ENCODE measurements around the gene CARS1. TPM values are rescaled to one million over a fixed set of nuclear protein-coding genes. Genes with fewer than 3 reads are reported as not detected.

Gene CARS1
- 39.4 TPM for total RNA-seq

DNA sequence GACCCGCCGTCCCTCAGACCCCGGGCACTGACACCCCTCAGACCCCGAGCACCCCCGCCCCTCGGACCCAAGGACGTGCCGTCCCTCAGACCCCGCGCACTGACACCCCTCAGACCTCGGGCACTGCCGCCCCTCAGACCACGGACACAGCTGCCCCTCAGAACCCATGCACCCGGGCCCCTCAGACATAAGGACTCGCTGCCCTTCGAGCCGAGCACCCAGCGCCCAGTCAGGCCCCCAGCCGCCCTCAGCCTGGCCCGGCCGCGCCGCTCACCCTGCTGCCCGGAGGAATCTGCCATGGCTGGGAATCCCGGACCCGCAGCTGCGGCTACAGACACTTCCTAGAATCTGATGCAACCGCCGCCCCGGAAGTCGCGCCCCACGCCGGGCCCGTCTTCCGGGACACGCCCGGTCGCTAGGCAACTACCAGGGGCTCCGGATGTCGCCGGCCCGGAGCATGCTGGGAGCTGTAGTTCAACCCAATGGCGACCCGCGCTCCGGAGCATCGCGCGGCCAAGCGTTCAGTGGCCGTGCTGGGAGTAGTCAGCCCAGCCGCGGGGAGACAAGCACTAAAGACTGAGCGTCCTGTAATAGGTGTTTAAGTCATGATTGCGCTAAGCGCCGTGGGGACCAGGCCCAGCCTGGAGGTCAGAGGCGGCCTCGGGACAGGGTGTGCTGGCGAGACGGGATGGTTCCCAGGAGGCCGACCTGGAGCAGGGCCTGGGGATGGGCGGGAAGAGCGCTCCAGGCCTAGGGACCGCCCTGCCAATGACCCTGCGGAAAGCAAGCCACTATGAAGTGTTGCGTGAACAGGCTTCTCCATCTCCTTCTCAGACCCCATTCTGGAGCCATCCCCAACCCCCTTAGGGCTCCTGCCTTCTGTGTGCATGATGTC lies at the start of gene CARS1:
TSS of gene CARS1 (minus strand) at position 355 of the 895 bp plus-strand sequence. CDS start at position 299, 56 bp downstream.
- ATAC-seq, result peak; percentile 97

- no peak for ATAC-seq
Measured at GRCh38 chr11:3105791-3106735, 48.8 kb upstream of the CARS1 start.

DNA sequence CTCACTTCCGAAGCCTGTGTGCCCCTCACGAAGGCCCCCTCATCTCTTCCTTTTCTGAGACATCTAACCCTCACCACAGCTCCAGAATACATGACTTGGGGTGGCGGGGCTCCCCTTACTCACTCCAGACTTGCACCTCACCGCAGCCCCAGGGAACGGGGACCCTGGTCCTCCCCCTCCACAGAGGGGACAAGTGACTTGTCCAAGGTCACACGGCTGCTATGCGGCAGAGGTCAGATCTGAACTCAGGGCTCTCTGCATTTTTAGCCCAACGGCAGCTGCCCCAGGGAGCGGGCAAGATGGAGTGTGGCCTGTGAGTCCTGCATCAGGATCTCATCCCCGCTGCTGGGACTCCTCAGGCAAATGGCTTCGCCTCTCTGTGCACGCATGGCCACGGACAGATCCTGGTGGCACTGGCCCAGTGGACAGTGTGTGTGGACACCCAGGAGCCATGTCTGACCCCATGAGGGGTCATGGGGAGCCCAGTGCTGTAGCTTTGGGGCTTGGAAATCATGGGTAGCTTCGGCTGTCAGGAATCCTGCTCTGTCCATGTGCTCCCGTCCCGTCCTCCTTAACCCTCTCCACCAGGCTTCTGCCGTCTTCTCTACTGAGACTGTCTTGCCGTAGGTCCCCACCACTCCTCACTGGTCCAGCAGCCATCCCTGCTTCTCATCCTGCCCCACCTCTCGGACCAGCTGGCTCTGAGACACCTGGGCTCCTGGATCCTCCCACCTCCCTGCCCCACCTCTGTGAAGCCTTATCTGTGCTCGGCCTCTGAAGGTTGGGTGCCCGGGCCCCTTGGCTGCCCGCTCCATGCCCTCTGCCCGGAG lies 48.0 kb upstream of the CARS1 start:
- no peak for ATAC-seq

DNA sequence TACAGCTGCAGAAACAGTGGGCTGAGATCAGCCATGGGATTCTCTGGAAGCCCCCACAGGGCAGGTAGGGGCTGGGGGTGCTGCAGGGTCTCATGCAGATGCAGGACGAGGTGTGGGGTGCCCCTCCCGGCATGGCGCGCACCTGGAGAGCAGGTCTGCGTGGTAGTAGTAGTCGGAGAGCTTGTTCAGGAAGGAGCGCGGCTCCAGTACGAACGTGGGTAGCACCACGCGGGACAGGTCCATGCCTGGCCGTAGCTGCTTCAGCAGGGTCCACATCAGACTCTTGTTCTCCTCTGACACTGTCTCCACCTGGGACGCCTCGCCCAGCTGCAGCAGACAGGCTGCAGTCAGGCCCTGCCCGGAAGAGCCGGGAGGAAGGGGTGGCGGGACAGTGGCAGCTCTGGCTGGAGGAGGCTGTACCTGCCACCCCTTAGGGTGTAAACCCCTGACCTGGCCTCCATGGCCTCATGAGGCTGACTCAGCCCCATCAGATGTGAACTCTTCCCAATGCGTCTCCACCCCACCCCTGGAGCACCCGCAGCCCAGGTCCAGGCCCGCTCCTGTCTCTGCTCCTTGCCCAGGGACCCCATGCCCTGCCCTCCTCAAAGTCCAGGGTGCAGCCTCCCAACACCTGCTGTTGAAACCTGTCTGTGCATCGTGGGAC lies 47.0 kb upstream of the CARS1 start:
- ATAC-seq, result no peak

- no peak for ATAC-seq
Measured at GRCh38 chr11:3103076-3103475, 45.9 kb upstream of the CARS1 start.

GRCh38 chr11:3102641-3102921 lies 45.4 kb upstream of the CARS1 start:
- no peak for ATAC-seq

- no peak for ATAC-seq
Measured at GRCh38 chr11:3101921-3102640, 44.9 kb upstream of the CARS1 start.

GRCh38 chr11:3099178-3099577 lies 42.0 kb upstream of the CARS1 start:
- ATAC-seq, result no peak

GRCh38 chr11:3096909-3097530 lies 39.8 kb upstream of the CARS1 start:
- no peak for ATAC-seq

DNA sequence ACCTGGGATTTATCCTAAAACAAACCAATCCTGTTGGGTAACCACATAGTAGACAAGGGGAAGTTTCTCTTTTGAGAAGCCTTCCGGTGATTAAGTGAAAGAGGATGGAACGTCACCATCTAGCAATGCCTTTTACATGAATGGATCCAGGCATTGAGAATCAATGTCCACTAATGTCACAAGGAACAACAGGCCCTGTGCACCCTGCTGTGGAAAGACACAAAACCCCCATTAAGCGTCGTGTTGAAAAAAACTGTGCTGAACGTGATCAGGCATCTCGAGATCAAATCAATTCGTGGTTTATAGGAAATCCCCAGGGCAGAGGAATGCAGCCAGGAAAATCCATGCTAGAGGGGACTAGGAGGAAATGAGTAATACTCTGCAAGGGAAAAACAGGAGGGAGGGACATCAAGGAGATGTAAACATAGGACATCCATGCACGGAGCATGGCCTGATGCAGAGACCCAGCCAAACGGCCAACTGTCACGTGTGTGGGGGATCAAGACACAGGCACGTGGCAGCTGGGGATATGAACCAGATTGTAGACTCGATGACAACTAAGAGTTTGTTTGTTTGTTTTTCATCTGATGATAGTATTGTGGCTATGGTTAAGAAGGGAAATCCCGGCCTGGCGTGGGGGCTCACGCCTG lies 38.6 kb upstream of the CARS1 start:
- no peak for ATAC-seq

DNA sequence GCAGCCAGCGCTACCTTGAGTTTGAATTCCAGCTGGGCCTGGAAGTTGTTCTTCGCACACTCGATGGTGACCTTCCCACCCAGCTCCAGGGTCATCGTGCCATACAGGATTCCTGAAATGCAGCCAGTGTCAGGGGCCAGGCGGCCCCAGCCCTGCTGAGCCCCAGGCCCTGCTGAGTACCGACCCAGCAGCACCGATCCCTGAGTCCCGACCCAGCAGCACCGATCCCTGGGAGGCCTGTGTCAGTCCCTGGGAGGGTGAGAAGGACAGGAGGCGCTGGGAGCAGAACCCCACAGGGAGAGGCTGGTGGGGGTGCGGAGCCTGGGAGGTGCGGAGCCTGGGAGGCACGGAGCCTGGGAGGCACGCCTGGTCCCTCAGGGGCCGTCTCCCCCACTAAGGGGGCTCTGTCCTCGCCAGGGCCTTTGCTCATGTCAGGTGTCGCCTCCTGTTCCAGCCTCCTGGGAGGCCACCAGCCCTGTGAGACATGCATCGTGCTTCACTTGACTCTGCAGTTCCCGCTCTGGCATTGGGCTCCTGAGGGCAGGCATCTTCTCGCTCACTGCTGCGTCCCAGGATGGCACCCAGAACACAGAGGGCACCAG lies 37.1 kb upstream of the CARS1 start:
- ATAC-seq, result no peak

DNA sequence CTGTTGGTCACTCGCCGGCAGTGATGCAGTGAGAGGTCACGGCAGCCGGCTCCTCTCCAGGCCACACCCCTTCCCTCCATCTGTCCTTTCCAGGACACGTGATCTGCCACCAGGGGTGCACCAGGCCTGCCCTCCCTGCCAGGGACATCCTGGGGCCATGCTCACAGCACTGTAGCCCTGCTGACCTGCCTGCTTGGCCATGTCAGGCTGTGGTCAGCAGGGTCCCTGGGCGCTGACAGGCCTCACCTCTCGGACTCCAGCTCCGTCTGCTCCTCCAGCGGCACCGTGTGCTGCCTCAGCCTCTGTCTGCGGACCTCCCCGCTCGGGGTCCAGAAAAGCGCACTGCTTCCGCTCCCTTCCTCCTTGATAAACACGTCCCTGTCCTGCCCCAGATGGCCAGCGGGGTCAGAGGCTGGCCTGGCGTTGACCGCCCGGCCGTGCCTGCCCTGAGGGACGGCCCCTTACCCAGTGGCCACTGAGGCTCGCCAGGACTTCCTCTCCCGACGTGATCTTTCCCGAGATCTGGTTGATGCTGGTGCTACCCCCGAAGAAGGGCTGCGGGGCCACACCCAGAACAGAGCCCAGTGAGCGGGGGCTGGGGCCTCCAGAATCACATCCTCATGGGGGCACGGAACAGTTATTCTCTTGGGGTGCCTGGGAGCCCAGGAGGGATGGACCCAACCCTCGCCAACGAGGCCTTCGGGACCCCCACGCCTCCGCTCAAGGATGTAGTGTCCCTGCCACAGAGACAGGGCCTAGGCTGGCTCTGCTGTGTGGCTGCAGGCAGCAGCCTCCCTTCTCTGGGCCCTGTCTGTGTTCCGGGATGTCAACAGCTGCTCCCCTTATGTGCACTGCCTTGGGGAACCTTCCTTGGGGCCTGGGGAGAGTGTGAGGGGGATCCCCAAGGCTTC lies 36.3 kb upstream of the CARS1 start:
- no peak for ATAC-seq

GRCh38 chr11:3092603-3093141 lies 35.4 kb upstream of the CARS1 start:
- no peak for ATAC-seq

DNA sequence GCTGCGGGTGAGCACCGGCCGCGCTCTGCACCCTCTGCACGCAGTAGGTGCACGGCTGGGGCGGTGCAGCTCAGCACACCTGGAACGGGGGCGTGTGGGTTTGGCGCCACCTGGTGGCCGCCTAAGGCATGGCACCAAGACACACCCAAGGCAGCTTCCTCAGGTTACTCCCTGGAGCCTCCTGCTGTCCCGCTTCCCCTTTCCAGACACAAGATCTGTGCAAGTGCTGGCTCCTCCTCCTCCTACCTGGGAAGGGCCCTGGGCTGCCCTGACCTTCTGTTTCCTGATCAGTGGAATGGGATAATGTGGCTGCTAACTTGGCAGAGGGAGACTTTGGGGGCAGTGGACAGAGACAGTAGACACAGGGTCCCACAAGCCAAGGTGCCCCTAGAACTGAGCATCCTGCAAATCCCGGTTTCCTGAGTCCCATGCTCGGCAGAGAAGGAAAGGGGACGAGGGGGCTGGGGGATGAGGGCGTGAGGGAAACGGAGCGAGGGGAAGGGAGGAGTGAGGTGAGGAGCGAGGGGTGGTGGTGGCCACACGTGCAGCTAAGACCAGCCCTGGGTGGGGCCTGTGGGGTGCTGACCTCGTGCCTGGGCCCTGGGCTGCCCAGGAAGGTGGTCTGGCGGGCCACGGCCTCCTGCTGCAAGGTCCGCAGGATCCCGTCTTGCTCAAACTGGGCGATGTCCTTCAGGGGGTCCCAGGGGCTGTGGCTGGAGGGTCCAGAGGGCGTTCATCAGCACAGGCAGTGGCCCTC lies 34.8 kb upstream of the CARS1 start:
- peak; percentile 85 for ATAC-seq

- no peak for ATAC-seq
Measured at GRCh38 chr11:3091081-3091845, 34.0 kb upstream of the CARS1 start.

DNA sequence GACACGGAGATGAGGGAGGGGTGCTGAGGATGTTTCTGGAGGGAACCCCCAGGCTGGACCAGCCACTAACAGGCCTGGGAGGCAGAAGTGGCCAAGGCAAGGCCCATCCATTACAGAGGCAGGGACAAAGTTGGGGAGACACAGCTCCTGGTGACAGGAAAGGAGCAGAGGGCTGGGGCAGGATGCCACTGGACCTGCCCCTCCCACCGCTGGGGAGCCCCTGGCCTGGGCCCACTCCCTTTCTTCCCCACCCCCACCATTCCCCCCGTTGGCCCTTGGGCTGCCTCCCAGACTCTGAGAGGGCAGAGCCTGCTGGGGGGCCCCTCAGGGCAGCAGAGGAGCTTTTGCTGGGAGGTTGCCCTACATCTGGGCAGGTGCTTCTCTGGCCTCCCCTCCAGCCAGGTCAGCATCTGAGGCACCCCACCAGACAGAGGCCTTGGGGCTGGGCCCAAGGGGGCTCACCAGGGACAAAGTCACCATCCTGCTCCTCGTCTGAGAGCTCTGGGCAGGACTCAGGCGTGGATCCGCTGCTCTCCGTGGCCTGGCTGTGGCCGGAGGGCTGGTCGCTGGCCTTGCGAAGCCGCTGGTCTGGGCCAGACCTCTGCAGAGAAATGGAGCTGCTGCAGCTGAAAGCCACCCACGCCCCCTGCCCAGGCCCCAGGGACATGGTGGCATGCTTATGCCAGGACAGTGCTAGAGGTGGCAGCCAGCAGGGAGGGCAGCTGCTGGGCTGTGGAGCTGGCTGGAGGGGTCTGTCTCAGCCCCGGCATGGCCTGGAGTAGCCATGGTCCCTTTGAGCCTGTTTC lies 33.1 kb upstream of the CARS1 start:
- no peak for ATAC-seq

All from esophagus mucosa (tissue), 1 donor.